ENCODE measurements around the gene RHEBL1.

The RHEBL1 gene

GRCh38 chr12:49033611-49034285 lies 36.0 kb downstream of the RHEBL1 start:
- no peak for DNase-seq

DNA sequence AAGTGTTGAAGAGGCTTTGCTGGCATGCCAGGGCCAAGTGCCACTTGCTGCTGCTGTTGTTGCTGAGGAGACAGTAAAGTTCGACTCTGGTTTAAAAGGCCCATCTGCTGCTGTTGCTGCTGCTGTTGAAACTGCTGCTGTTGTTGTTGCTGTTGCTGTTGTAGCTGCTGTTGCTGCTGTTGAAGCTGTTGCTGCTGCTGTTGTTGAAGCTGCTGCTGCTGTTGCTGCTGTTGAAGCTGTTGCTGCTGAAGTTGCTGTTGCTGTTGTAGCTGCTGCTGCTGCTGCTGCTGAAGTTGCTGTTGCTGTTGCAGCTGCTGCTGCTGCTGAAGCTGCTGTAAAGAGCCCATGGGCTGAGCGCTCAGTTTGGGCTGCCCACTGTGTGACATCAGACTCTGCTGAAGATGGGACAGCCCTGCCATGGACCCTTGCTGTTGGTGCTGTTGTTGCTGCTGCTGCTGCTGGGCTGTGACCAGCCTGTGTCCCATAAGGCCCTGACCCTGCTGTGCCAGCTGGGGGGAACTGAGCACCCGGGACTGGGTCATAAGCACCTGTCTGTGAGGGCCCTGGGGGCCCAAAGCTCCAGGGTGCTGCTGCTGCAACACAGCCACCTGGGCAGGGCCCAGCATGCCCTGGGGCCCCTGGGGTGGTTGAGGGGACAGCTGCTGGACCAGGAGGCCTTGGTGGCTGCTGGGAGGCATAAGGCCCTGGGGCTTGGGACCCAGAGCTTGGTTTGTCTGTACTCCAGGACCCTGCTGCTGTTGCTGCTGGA lies 36.9 kb downstream of the RHEBL1 start:
- DNase-seq: no peak

DNA sequence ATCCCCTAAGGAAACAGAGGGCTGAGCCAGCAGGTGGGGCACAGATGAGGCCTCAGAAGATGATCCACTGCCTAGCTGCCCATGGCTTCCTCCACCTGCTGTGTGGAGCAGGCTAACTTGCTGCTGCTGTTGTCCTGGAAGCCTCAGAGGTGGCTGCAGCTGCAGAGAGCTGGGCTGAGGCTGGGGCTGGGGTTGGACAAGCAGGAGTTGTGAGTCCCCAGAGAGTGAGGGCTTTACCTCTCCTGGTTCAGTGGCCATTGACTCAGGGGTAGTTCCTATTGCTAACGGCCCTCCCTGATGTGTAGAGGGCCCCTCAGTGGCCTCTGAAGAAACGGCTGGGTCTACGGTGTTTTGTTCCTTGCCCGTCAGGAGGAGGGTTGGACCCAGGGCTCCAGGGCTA lies 37.5 kb downstream of the RHEBL1 start:
- no peak for DNase-seq

DNA sequence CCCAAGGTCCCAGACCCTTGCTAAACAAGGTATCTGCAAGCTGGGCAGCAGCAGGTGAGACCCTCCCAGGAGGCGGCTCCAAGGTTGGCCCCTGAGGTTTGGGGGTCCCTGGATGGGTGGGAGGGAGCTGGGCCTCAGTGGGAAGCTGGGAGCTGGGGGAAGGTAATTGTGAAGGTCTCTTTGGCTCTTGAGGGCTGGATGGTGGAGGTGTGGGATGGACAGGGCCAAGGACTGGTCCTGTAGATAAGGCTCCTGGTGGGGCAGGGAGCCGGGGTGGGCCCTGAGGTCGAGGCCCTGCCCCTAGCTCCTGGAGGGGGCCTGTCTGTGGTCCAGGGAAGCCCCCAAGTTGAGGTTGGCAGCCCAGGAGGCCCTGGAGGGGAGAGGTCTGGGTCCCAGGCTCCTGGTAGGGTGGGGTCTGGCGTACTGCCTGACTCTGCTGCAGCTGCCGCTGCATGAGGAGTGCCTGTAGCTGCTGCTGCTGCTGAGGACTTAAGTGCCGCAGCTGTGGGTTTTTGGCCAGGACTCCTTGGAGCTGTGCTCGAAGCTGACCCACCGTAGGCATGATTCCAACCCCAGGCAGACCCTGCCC lies 38.1 kb downstream of the RHEBL1 start:
- no peak for DNase-seq

GRCh38 chr12:49030714-49031572 lies 38.8 kb downstream of the RHEBL1 start:
- no peak for DNase-seq

- no peak for DNase-seq
Observed at GRCh38 chr12:49030119-49030518, 39.7 kb downstream of the RHEBL1 start.

DNA sequence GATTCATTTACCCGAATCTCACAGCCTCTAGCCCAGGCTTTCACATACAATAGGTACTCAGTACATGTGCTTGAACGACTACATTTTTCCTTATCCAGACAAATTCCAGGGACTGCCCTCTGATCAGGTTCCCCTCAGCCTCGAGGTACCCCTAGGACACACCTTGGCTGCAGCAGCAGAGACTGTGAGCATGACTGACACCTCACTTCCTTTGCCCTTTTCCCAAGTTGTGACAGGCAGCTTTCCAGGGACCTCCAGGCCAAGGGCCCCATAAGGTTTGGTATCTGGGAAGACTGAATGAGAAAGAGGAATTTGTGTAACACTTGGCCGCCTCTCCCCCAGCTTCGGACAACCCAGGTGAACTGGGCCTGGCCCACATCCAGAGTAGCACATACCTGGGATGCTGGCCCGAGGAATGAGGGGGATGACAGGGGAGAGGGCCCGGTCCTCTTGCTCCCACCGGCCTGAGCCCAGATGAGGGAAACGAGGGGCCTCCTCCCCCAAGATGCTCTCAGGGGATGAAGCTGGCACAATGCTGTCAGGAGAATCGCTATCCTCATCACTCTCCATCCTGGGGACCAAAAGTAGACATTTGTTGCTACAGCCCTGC lies 41.0 kb downstream of the RHEBL1 start:
- DNase-seq: no peak

DNA sequence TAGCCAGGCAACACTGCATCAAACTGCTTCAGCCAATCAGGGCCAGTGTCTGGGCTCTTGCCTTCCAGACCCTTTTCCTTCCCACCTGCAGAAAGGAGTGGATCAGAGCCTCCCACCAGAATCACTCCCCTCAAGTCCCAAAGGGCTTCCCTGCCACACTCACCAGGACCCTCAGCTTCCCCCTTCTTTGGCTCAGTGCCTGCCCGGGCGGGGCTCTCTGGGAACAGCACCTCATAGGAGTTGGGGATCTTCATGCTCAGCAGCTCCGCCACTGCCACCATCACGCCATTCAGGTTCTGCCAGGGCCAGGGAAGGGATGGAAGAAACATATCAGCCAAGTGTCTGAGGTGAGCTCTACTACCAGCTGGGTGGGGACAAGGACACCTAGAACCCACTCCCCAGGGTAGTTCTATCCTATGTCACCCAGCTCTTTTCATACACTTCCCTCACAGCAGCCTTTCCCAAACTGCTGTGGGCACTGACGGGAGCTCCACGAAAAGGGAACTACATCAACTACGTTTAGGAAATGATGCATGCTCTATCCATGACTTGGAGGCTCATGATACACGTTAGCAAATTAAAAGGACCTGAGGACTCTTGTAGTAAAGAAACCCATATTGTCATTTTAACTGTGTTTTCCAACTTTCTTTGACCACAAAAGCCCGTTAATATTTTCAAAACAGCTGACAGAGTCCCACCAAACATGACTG lies 41.8 kb downstream of the RHEBL1 start:
- DNase-seq: no peak

- no peak for DNase-seq
Observed at GRCh38 chr12:49026678-49027480, 42.9 kb downstream of the RHEBL1 start.

DNA sequence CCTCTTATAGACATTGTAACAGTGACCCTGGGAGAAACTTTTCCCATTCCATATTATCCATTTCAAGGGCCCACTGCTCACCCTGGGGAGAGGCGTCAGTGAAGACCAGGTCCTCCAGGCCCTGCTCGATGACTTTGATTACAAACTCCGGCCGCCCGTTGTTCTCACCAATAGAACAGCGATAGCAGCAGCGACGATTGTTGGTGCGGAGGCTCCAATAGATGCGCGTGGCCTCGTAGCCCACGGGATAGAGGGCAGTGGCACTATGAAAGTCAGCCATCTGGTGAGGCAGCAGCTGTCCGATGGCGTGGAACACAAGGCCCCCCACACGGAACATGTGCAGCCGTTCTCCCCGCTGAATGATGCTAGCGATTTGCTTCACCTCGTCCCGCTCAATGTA lies 43.7 kb downstream of the RHEBL1 start:
- no peak for DNase-seq

GRCh38 chr12:49025463-49025862 lies 44.3 kb downstream of the RHEBL1 start:
- DNase-seq: no peak

- no peak for DNase-seq
Observed at GRCh38 chr12:49024543-49024942, 45.2 kb downstream of the RHEBL1 start.

DNA sequence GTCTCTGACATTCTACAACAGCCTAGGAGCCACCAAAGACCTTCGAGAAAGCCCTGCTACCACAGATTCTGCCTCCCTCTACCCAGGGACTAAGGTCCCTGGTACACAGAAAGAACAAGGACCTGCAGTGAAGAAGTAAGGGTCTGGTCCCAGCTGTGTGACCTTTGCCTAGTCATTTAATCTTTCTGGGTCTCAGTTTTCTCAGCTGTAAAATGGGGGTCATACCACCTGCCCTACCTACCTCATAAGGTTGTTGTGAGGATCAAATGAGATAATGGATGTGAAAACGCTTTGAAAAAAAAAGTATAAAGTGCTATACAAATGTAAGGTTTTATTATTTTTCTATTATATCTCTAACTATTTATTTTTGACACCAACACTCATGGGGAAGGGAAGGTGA lies 46.0 kb downstream of the RHEBL1 start:
- no peak for DNase-seq

GRCh38 chr12:49022558-49023178 lies 47.1 kb downstream of the RHEBL1 start:
- DNase-seq: no peak

- DNase-seq: no peak
Observed at GRCh38 chr12:49021292-49021915, 48.4 kb downstream of the RHEBL1 start.

GRCh38 chr12:49020441-49020840 lies 49.3 kb downstream of the RHEBL1 start:
- no peak for DNase-seq

DNA sequence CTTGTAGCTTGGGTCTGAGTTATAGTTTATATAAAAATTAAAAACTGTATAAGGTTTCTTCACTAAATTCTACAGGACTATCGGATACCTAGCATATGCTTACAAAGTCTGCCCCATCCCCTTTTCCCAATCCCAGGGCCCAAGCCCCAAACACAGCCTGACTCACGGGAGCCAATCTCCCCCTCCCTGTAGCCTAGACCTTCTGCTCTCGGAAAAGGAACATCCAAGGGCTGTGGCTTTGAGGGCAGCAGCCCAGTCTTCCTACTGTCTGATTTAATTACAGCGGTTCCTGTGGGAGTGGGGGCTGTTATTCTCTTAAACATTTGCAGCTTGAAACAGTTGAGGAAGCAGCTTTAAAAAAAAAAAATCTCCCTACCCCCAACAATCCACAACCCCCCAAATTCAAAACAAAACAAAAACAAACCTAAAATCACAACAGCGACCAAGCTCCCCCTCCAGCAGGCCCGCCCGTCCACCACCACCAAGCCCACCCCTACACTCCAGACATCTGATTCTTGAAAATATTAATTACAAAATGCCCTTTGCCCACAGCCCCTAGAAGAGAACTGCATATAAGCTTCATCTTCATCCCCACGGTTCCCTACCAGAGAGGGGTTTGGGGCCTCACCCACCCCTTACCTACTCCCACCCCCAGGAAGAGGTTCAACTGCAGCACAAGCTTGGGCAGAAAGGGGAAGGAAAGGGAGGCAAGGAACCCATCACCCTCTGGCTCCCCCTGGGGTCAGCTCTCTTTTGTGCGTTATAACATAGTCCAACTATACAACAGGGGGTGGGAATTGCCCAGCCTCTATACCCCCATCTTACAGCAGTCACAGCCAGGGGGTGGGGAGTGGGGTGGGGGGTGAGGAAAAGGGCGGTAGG lies 50.1 kb downstream of the RHEBL1 start:
- no peak for DNase-seq

- no peak for DNase-seq
Observed at GRCh38 chr12:49019120-49019430, 50.7 kb downstream of the RHEBL1 start.

Data from DMS79 (cell line).